Aorta (tissue), 5 donors: Measurements from ENCODE around the gene CRYAA. TPM values are rescaled to one million over a fixed set of nuclear protein-coding genes. Genes with fewer than 3 reads are reported as not detected.
"Not testable (repeated sequence)": the region's sequence is repeated elsewhere in the genome, so short reads cannot be mapped to it uniquely, and the experiment has no call there.

Experiments used
- ATAC-seq: fragments of 200-7000 bp; cut with Tn5 transposase; one replicate; pipeline ENCODE4 v1.9.1; 2022; ENCODE audit warnings: moderate library complexity; ENCODE audit not compliant: low FRiP score
- DNase-seq, 2 donors: peaks; one replicate each; pipeline ENCODE4 v3.0.0-alpha.2; 2020
- H3K27ac ChIP-seq, 2 donors: one replicate each; pipeline ENCODE4 v1.5.1; 2013; ENCODE audit warnings: low read length in 2 of 2, mild to moderate bottlenecking in 2 of 2, moderate library complexity in 2 of 2, control low read depth in 1 of 2, inconsistent platforms in 1 of 2, low read depth in 1 of 2
- H3K27me3 ChIP-seq, 2 donors: one replicate each; pipeline ENCODE4 v1.6.1; 2013; ENCODE audit warnings: control low read depth in 1 of 2, low read length in 1 of 2, mild to moderate bottlenecking in 1 of 2, moderate library complexity in 1 of 2; ENCODE audit not compliant: insufficient read depth in 2 of 2, control insufficient read depth in 1 of 2
- H3K36me3 ChIP-seq, 2 donors: one replicate each; pipeline ENCODE4 v1.6.1; 2013; ENCODE audit warnings: control low read depth in 1 of 2, low read length in 1 of 2, mild to moderate bottlenecking in 1 of 2; ENCODE audit not compliant: insufficient read depth in 2 of 2, control insufficient read depth in 1 of 2
- H3K4me1 ChIP-seq, 2 donors: one replicate each; pipeline ENCODE4 v1.6.1; 2013; ENCODE audit warnings: low read length in 2 of 2, control low read depth in 1 of 2, mild to moderate bottlenecking in 1 of 2, moderate library complexity in 1 of 2; ENCODE audit not compliant: insufficient read depth in 2 of 2, control insufficient read depth in 1 of 2
- H3K4me3 ChIP-seq, 2 donors: one replicate each; pipeline ENCODE4 v1.5.1; 2013; ENCODE audit warnings: low read length in 2 of 2, control low read depth in 1 of 2, mild to moderate bottlenecking in 1 of 2
- H3K9me3 ChIP-seq: one replicate; pipeline ENCODE4 v1.6.1; 2013; ENCODE audit warnings: mild to moderate bottlenecking, low read length; ENCODE audit not compliant: control insufficient read depth
- WGBS, 2 donors: extraction: QIAGEN DNeasy Blood & Tissue Kit; methylation state at CpG; one replicate each; pipeline ENCODE4 v1.1.7; 2013; 5-methylcytosine and 5-hydroxymethylcytosine counted together
- intact Hi-C, 2 donors: fragments of 100-400 bp; cut with DNase I; formaldehyde crosslinking; loops; one replicate each; pipeline versions ENCODE4 v1.14.2 to v1.15.0; 2022
- polyA plus RNA-seq, 2 donors: library from polyadenylated mRNA; stranded (reverse); fragments of 200-250 nt; gene quantifications; one replicate each; pipeline ENCODE4 v1.2.3, GENCODE V29; 2013
- total RNA-seq, 2 donors: library from RNA; stranded (reverse); fragmentation: NEBNext Ultra II Directional; extraction: Animal tissue kit (Norgen Biotek cat#: 25700); gene quantifications; one replicate each; pipeline ENCODE4 v1.2.1, GENCODE V29; 2021
- donor health status: healthy with polysubstance abuse.
- donor health status: Bipolar disorder and iron deficiency.
- donor health status: DM: no; HTN: no; CAD: no.
- donor health status: DM: no; HTN: no; CAD: no.
- donor health status: DM: yes; HTN: yes; CAD: no.

Gene CRYAA
- total and polyA plus RNA-seq, 4 donors = not detected

DNA sequence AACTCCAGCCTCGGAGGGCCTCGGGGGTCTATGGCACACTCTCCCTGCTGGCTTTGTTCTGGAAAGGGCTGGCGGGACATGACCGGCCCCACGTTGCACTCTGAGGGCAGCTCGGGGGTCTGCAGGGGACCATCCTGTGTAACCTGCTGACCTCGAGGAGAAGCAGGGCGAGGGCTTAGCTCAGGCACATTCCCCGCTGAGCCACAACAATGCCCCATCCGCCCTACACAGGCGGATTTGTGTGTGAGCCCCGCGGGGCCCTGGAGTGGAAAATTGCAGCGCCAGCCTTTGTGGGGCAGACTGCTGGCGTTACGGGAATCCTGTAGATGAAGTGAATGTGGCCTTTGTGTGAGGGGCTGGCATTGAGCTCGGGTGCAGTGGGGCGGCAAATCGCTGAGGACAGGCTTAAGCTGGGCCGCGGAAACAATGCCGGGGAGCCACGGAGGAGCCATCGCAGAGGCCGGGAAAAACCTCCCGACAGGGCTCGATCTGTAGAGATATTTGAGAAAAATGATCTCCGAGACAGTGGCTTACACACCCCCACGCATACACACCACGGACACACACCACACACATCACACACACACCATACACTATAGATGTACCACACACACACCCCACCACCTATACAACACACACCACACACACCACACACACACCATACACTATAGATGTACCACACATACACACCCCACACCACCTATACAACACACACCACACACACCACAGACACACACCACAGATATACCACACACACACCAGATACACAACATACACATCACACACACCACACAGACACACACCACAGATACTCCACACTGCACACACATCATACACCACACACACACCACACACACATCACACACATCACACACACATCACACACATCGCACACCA lies 9.3 kb upstream of the CRYAA start:
- H3K27me3 ChIP-seq, H3K27ac ChIP-seq, H3K36me3 ChIP-seq, H3K9me3 ChIP-seq, intact Hi-C loops, DNase-seq, H3K4me1 ChIP-seq, ATAC-seq, H3K4me3 ChIP-seq: not testable (repeated sequence)
- WGBS, 2 donors = no CpG with 5 or more reads among the region's 31 CpGs

DNA sequence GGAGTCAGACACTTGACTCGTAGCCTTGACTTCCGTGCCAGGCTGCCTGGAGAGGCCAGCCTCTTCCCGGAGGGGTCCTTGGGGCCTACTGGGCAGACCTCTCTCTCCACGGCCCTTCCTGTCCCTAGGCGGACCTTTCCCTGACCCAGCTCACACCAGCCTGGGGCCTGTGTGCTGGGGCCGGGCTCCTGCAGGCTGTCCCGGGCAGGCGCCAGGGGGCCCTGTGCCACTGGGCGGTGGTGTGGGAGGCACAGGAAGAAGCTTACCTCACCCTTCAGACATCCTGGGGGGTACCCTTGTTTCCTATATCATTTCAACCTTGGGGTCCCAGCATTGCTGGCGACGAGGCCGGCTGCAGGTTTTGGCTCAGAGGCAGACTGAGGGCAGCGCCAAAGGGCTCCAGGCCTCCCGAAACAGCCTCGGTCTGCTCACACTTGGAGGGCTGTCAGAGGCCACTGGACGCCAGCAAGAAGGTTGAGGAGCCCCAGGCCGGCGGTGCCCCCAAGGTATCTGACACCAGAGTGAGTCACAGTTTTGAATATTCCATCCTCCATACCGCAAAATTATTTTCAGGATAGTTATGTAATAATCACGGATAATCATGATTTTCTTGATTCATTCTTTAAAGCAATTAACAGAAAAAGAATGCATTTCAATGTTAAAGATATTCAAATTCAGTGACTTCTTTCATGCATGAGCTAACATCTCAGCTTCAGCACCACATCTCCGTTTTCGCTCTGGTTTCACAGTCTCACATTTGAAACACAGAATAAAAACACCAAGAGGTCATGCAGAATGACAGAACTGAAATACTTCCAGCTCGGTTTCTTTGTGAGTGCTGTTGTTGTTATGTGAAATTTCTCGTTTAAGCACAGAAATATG lies 6.7 kb upstream of the CRYAA start:
- H3K4me3 ChIP-seq, H3K36me3 ChIP-seq, DNase-seq, H3K27me3 ChIP-seq, H3K9me3 ChIP-seq, intact Hi-C loops, H3K4me1 ChIP-seq, ATAC-seq, H3K27ac ChIP-seq: not testable (repeated sequence)
- no CpG with 5 or more reads among the region's 24 CpGs for WGBS, 2 donors

DNA sequence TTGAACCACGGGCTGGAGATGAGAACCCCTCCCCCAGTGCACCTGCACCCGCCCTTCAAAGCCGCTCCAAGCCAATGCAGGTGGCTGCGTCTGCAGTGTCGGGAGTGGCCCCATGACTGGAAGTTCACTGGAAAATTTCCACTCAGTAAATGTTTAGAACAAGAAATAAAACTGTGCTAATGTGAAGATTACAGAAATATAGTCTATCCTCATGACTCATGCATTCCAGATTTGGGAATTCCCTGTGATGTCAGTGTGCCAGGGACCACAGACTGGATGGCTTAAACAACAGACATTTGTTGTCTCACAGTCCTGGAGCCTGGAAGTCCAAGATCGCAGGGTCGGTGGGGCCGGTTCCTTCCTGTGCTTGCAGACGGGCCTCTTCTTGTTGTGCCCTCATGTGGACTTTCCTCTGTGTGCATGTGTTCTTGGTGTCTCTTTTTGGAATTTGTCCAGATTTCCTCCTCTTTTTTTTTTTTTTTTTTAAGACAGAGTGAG lies 6.1 kb upstream of the CRYAA start:
- H3K27me3 ChIP-seq, DNase-seq, H3K27ac ChIP-seq, H3K36me3 ChIP-seq, ATAC-seq, H3K9me3 ChIP-seq, intact Hi-C loops, H3K4me1 ChIP-seq, H3K4me3 ChIP-seq: not testable (repeated sequence)
- no CpG with 5 or more reads among the region's 9 CpGs for WGBS, 2 donors

DNA sequence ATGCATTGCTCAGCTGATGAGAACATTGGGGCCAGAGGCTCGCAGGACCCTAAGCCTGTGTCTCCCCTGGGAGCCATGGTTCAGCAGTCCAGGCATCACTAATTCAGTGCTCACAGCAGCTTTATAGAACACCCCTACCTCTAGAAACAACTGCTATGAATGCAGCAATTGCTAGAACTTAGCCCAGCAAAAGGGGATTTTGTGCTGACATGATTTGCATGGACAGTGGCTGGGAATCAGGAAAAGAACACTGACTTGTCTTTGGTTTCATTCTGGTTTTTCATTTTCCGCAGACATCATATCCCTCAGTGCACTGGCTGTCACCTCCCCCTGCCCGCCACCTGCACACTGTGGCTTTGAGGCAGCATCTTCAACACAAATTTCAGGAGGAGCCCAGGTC lies 4.0 kb upstream of the CRYAA start:
- H3K27ac ChIP-seq, ATAC-seq, H3K4me3 ChIP-seq, H3K9me3 ChIP-seq, H3K27me3 ChIP-seq, H3K36me3 ChIP-seq, DNase-seq, H3K4me1 ChIP-seq, intact Hi-C loops: not testable (repeated sequence)
- no CpG with 5 or more reads among the region's 3 CpGs for WGBS, 2 donors

DNA sequence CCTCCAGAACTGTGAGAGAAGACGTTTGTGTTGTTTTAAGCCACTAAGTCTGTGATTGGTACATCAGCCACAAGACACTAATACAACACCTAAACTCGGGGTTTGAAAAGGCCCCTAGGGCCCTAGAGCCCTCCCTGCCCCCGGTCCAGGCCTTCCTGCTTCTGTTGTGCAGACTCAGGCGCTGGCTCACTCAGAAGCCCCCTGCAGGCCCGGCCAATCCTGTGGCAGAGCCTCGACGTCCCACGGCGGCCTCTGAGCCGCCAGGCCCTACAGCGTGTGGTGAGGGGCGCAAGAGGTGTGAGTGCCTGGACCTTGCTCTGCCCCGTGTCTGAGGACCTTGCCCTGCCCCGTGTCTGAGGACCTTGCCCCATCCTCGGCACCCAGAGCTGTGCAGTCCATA lies 3.1 kb upstream of the CRYAA start:
- WGBS, 2 donors = 94% methylated on average over 8 of the region's 15 CpGs; no CpG with 5 or more reads in 1 of the 2 donors
- H3K27me3 ChIP-seq, ATAC-seq, H3K4me1 ChIP-seq, H3K4me3 ChIP-seq, H3K36me3 ChIP-seq, DNase-seq, H3K27ac ChIP-seq, intact Hi-C loops, H3K9me3 ChIP-seq: not testable (repeated sequence)

DNA sequence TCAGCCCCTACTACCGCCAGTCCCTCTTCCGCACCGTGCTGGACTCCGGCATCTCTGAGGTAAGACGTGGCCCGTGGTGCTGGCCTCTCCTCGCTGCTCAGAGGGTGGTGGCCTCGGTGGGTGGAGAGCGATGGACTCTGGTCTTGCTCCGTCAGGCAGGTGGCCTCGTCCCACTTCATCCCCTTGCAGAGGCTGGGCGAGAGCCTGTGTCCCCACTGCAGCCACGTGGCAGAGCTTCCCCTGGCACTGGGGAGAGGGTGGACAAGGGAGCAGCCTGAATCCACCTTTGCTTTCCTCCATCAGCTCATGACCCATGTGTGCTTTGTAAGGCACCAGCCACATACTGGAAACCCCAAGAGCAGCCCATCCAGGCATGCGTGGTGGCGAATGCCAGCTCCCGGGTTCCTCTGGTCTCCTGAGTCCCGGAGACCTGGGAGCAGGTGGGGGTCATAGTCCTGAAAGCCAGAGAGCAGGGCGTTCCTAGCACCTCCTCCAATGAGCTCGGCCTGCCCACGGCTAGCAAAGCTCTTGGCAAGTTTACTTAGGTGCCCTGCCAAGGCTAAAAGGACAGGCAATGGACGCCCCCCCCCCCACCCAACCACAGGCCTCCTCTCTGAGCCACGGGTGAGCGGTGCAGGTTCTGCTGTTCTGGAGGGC lies 550 bp downstream of the CRYAA start:
- H3K9me3 ChIP-seq, DNase-seq, H3K27me3 ChIP-seq, ATAC-seq, H3K27ac ChIP-seq, H3K4me3 ChIP-seq, H3K36me3 ChIP-seq, H3K4me1 ChIP-seq, intact Hi-C loops: not testable (repeated sequence)
- 78% methylated on average over 6 of the region's 23 CpGs; no CpG with 5 or more reads in 1 of the 2 donors for WGBS, 2 donors

DNA sequence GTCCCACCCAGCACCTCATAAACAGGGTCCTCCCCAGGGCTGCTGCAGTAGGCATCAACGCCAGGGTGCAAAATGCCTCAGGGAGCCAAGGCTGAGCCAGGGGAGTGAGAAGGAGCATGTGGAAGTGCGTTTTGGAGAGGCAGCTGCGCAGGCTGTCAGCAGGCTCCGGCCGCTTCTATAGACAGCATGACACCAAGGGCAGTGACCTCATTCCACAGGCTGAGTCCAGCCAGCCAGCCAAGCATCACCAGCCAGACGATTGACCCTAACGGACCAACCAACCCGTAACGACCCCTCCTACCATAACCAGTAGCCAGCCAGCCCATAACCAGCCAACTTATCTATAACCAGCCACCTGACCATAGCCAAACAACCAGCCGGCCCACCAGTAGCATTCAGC lies 1.1 kb downstream of the CRYAA start:
- DNase-seq, ATAC-seq, intact Hi-C loops, H3K4me3 ChIP-seq, H3K36me3 ChIP-seq, H3K9me3 ChIP-seq, H3K27ac ChIP-seq, H3K27me3 ChIP-seq, H3K4me1 ChIP-seq: not testable (repeated sequence)
- 95% methylated on average over 1 of the region's 10 CpGs; no CpG with 5 or more reads in 1 of the 2 donors for whole genome bisulfite sequencing, 2 donors

DNA sequence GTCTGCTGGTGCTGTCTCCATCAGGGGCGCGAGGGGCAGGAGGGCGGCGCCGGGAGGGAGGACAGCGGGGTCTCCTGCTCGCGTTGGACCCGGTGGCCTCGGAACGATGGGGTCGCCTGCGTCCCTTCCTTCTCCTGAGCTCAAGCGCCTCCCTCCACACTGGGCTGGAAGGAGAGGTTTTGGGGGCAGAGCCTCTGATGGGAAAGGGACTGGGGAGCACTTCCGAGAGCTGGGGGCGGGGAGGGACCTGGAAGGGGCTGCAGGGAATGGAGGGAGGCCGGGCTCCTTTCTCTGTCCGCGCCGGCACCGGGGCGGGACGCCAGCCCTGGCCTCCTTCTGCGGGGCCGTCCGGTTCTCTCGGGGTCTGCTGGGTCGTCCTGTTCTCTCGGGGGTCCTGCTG lies 4.0 kb downstream of the CRYAA start:
- H3K27ac ChIP-seq, H3K27me3 ChIP-seq, H3K36me3 ChIP-seq, H3K9me3 ChIP-seq, intact Hi-C loops, H3K4me3 ChIP-seq, H3K4me1 ChIP-seq, DNase-seq, ATAC-seq: not testable (repeated sequence)
- WGBS, 2 donors = 29% methylated on average over 6 of the region's 29 CpGs; no CpG with 5 or more reads in 1 of the 2 donors
